K562 (cell line): ENCODE data around the gene OTUB2. TPM values are rescaled to one million over a fixed set of nuclear protein-coding genes. Genes with fewer than 3 reads are reported as not detected.

Experiments
- ATAC-seq: fragments of 200-7000 bp; cut with Tn5 transposase; 3 replicates; pipeline ENCODE4 v1.9.1; 2020; ENCODE audit warnings: moderate library complexity
- BruUV-seq: library from RNA; stranded (reverse); fragments of 400-500 nt; replicated peaks from 2 replicates; lab custom pipeline; 2021; lab: Mats Ljungman, UMichigan
- CTCF ChIA-PET: fragments of 300-600 bp; formaldehyde crosslinking; extraction: SDS; loops from one replicate; lab custom pipeline; 2021; ENCODE audit warnings: low intra/inter-chr PET ratio; lab: Yijun Ruan, JAX
- POLR2A ChIA-PET: fragments of 300-600, 350-650 bp; sonication (Branson Sonifier 250); formaldehyde crosslinking; extraction: SDS; loops from one replicate; lab custom pipeline; 2021; ENCODE audit warnings: antibody characterized with exemption, inconsistent platforms; lab: Yijun Ruan, JAX
- DNase-seq, 4 experiments: peaks; one replicate each; pipeline versions ENCODE4 v3.0.0 to v3.0.0-alpha.2; 2011 to 2018; ENCODE audit warnings: low spot score in 3 of 4, mixed read lengths in 3 of 4; ENCODE audit errors: extremely low read depth in 1 of 4
- FAIRE-seq: peaks from 2 replicates; lab custom pipeline; 2011; peaks lifted over from hg19 to GRCh38; lab: Jason Lieb, UNC
- H2AFZ ChIP-seq: 2 replicates; pipeline ENCODE4 v1.6.0; 2011; ENCODE audit warnings: low read depth, low read length, control low read depth, inconsistent platforms
- H3K27ac ChIP-seq: fragments of 200-600 bp; 3 replicates; pipeline ENCODE4 v1.8.0; 2011; ENCODE audit warnings: low read depth, mild to moderate bottlenecking, control low read depth, inconsistent platforms, low read length, moderate library complexity, mixed read lengths; ENCODE audit errors: extremely low read depth
- H3K27me3 ChIP-seq, 2 experiments: fragments of 300-600 bp in 1 of 2; 2 replicates in 1 of 2; 3 replicates in 1 of 2; pipeline versions ENCODE4 v1.6.0 to v1.8.0; 2011; ENCODE audit warnings: inconsistent platforms in 2 of 2, low read length in 2 of 2, mild to moderate bottlenecking in 1 of 2, mixed read lengths in 1 of 2, moderate library complexity in 1 of 2; ENCODE audit not compliant: control insufficient read depth in 2 of 2, insufficient read depth in 2 of 2
- H3K36me3 ChIP-seq: fragments of 300-600 bp; 3 replicates; pipeline ENCODE4 v1.8.0; 2011; ENCODE audit warnings: mild to moderate bottlenecking, low read length, inconsistent platforms; ENCODE audit not compliant: control insufficient read depth, insufficient read depth
- H3K4me1 ChIP-seq, 2 experiments: fragments of 200-600 bp in 1 of 2; replicated peaks in 1 of 2; 2 replicates in 1 of 2; 3 replicates in 1 of 2; pipeline versions ENCODE4 v1.5.1 to v1.8.0; 2011; ENCODE audit warnings: inconsistent platforms in 2 of 2, low read length in 2 of 2, mild to moderate bottlenecking in 1 of 2, mixed read lengths in 1 of 2, moderate library complexity in 1 of 2; ENCODE audit not compliant: control insufficient read depth in 2 of 2, insufficient read depth in 2 of 2
- H3K4me2 ChIP-seq: 2 replicates; pipeline ENCODE4 v1.6.1; 2011; ENCODE audit warnings: low read length, control low read depth, inconsistent platforms, mixed read lengths; ENCODE audit not compliant: insufficient read depth
- H3K4me3 ChIP-seq: fragments of 200-600 bp; sonication (generic), shearing (Covaris generic); 2 replicates; pipeline ENCODE4 v1.5.1; 2016; ENCODE audit warnings: control low read depth, inconsistent platforms
- H3K79me2 ChIP-seq: fragments of 200-600 bp; 3 replicates; pipeline ENCODE4 v1.8.0; 2011; ENCODE audit warnings: low read length, inconsistent platforms; ENCODE audit not compliant: control insufficient read depth, insufficient read depth
- H3K9ac ChIP-seq, 2 experiments: 2 replicates each; pipeline versions ENCODE4 v1.6.0 to v1.6.1; 2011; ENCODE audit warnings: low read depth in 2 of 2, low read length in 2 of 2, control low read depth in 1 of 2, inconsistent platforms in 1 of 2, mild to moderate bottlenecking in 1 of 2, mixed read lengths in 1 of 2; ENCODE audit not compliant: insufficient read depth in 1 of 2
- H3K9me1 ChIP-seq: one replicate; pipeline ENCODE4 v1.6.0; 2011; ENCODE audit warnings: inconsistent platforms, mild to moderate bottlenecking, low read length, moderate library complexity; ENCODE audit not compliant: control insufficient read depth, insufficient read depth
- H3K9me3 ChIP-seq: replicated peaks from 2 replicates; pipeline ENCODE4 v1.5.1; 2011; ENCODE audit warnings: low read depth, low read length, inconsistent platforms; ENCODE audit not compliant: control insufficient read depth, insufficient read depth
- H4K20me1 ChIP-seq: replicated peaks from 2 replicates; pipeline ENCODE4 v1.6.1; 2011; ENCODE audit warnings: low read length, inconsistent platforms, mixed read lengths; ENCODE audit not compliant: control insufficient read depth, insufficient read depth
- E4F1 ChIP-seq: fragments of 250-450 bp; sonication (Bioruptor Pico); IDR thresholded peaks from 2 replicates; pipeline ENCODE4 v1.5.0; 2021; ENCODE audit warnings: mild to moderate bottlenecking, borderline replicate concordance
- ETV5 ChIP-seq: sonication (generic); formaldehyde crosslinking; IDR thresholded peaks from 2 replicates; pipeline ENCODE4 v1.4.0; 2020; ENCODE audit warnings: low read depth, mild to moderate bottlenecking, missing genetic modification reagents
- RAD51 ChIP-seq: fragments of 450-650 bp; IDR thresholded peaks from 2 replicates; pipeline ENCODE4 v1.7.1; 2016; ENCODE audit warnings: low read depth, mild to moderate bottlenecking, borderline replicate concordance
- SMARCE1 ChIP-seq: fragments of 450-650 bp; IDR thresholded peaks from 2 replicates; pipeline ENCODE4 v1.7.1; 2016; ENCODE audit warnings: mild to moderate bottlenecking
- TAL1 ChIP-seq: fragments of 450-650 bp; IDR thresholded peaks from 2 replicates; pipeline ENCODE4 v1.6.1; 2016; ENCODE audit warnings: mild to moderate bottlenecking
- TFAP4 ChIP-seq: sonication (generic); formaldehyde crosslinking; IDR thresholded peaks from 2 replicates; pipeline ENCODE4 v1.8.0; 2022; ENCODE audit warnings: missing genetic modification reagents, mild to moderate bottlenecking, moderate library complexity, borderline replicate concordance
- ZC3H11A ChIP-seq: IDR thresholded peaks from 2 replicates; pipeline ENCODE4 v1.6.1; 2012; ENCODE audit warnings: low read depth, low read length, improper control_type of control experiment
- ZNF316 ChIP-seq: fragments of 450-650 bp; IDR thresholded peaks from 2 replicates; pipeline ENCODE4 v1.6.1; 2016
- ZNF347 ChIP-seq: fragments of 450-650 bp; formaldehyde crosslinking; IDR thresholded peaks from 2 replicates; pipeline ENCODE4 v1.4.0; 2020; ENCODE audit warnings: low read depth, mild to moderate bottlenecking, moderate library complexity
- ZNF408 ChIP-seq: fragments of 250-450 bp; sonication (Bioruptor Pico); IDR thresholded peaks from 2 replicates; pipeline ENCODE4 v1.4.0; 2020; ENCODE audit warnings: low read depth, mild to moderate bottlenecking, moderate library complexity
- WGBS: fragments of 100-300 bp; shearing (Covaris generic); methylation state at CpG from one replicate; pipeline ENCODE4 v1.1.6; 2016; ENCODE audit warnings: low coverage, mixed read lengths; ENCODE audit not compliant: insufficient coverage; ENCODE audit errors: missing lambda C conversion rate; 5-methylcytosine and 5-hydroxymethylcytosine counted together
- in situ Hi-C: fragments of 300-500 bp; cut with MboI; formaldehyde crosslinking; loops from 4 replicates; pipeline ENCODE4 v1.15.0; 2018; ENCODE audit warnings: inconsistent platforms, mixed read lengths
- intact Hi-C: fragments of 100-400 bp; cut with micrococcal nuclease; formaldehyde crosslinking; loops from 2 replicates; pipeline ENCODE4 v1.14.2; 2022
- polyA plus RNA-seq, 8 experiments: library from polyadenylated mRNA; depleted of rRNA in 4 of 8; stranded (reverse) in 5 of 8; unstranded in 3 of 8; fragments of >200 nt; fragmentation: Nextera tagmentation in 2 of 8; fragmentation: Illumina TruSeq in 1 of 8; extraction: Ambion mirVana in 2 of 8; extraction: Trizol in 1 of 8; gene quantifications; 2 replicates each; pipeline versions ENCODE4 v1.2.1 to v1.2.3, GENCODE V29; 2011 to 2014; ENCODE audit warnings: inconsistent platforms in 1 of 8, missing spikeins in 1 of 8
- total RNA-seq, 7 experiments: library from RNA; depleted of rRNA in 6 of 7; stranded (reverse); fragments of >200 nt in 6 of 7; fragmentation: Illumina TruSeq in 2 of 7; extraction: Trizol in 2 of 7; gene quantifications; 2 replicates each; pipeline versions ENCODE4 v1.2.1 to v1.2.3, GENCODE V29; 2011 to 2021; ENCODE audit warnings: low replicate concordance in 1 of 7
- TF ChIP-seq, protein P1 (sequence below): fragments of 450-650 bp; IDR thresholded peaks from 2 replicates; pipeline ENCODE4 v1.6.1; 2016; ENCODE audit warnings: borderline replicate concordance

OTUB2 gene
- total and polyA plus RNA-seq, 9 of the 15 experiments (the other 6 are each of a cell fraction or from before 2014, with no cell fraction given) = 0.01 to 0.31 (median 0.11) TPM

DNA sequence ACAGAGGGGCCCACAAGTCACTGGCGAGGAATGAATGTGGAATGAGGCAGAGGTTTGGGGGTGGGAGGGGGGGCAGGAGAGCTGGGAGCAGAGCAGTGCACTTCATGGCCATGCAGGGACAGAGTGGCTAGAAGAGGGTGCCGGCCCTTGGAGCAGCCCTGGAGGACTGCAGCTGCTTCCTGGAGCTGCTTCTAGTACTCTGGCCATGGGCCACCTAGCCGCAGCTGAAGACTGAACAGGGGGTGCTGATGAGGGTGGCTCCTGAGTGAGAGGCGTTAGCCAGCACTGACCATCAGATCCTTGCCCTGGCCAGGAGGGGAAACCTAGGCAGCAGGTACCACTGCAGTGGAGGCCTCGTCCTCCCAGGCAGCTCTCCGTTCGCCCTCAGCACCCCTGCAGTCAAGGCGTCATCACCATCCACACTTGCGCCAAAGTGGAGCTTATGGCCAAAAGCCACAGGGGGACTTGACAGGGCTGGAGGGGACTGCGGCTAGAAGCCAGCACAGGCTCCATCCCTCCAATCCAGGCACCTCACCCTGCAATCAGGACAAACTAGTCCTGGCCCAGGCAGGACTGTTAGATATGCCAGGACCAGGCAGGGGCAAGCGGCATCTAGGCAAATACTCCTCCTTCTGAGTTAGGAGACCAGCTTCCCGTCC is 16.4 kb downstream of the OTUB2 start:
- ATAC-seq (no peak; the same call in 1 of the 3 replicates), FAIRE-seq (no peak), DNase-seq (no peak)
- peaks cover 0 to 6% of the 10 kb centered on the region in 2 experiments; a peak in 2 of 5 replicates for H3K4me1 ChIP-seq
- intact Hi-C loops = no loop called here
- H3K79me2 ChIP-seq = no peaks in the 10 kb centered on the region
- H3K9me1 ChIP-seq = no peaks in the 10 kb centered on the region
- in situ Hi-C loops = no loop called here
- H3K4me2 ChIP-seq = no peak overlapping the region
- no peak overlapping the region for H3K27ac ChIP-seq
- H3K9ac ChIP-seq = no peak overlapping the region
- WGBS = 43% methylated on average over 12 of the region's 12 CpGs
- H3K27me3 ChIP-seq = peaks cover 4 to 15% of the 10 kb centered on the region in 2 experiments; a peak in 4 of 5 replicates
- ChIA-PET CTCF (no interaction called here), POLR2A (interaction anchor here (0.9 kb wide), 1 partner anchor 10 kb away, joined by 3 read pairs; no protein-coding TSS in a partner anchor)
- BruUV-seq = no TSS peak
- no peak overlapping the region for H3K4me3 ChIP-seq
- H3K9me3 ChIP-seq = no peaks in the 10 kb centered on the region
- peaks cover 21% of the 10 kb centered on the region; the same call in 1 of the 3 replicates for H3K36me3 ChIP-seq
- no peaks in the 10 kb centered on the region for H4K20me1 ChIP-seq
- H2AFZ ChIP-seq = no peak overlapping the region
- TF ChIP-seq ZNF347 (CRISPR knock-in tag) (no peak), ETV5 (no peak), TAL1 (no peak), RAD51 (no peak), ZC3H11A (no peak), TFAP4 (CRISPR knock-in tag) (no peak), E4F1 (CRISPR knock-in tag) (no peak), SMARCE1 (no peak), ZNF408 (CRISPR knock-in tag) (no peak), ZNF316 (no peak)
- TF ChIP-seq, protein P1, sequence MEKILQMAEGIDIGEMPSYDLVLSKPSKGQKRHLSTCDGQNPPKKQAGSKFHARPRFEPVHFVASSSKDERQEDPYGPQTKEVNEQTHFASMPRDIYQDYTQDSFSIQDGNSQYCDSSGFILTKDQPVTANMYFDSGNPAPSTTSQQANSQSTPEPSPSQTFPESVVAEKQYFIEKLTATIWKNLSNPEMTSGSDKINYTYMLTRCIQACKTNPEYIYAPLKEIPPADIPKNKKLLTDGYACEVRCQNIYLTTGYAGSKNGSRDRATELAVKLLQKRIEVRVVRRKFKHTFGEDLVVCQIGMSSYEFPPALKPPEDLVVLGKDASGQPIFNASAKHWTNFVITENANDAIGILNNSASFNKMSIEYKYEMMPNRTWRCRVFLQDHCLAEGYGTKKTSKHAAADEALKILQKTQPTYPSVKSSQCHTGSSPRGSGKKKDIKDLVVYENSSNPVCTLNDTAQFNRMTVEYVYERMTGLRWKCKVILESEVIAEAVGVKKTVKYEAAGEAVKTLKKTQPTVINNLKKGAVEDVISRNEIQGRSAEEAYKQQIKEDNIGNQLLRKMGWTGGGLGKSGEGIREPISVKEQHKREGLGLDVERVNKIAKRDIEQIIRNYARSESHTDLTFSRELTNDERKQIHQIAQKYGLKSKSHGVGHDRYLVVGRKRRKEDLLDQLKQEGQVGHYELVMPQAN = no peak
